GM18511 (cell line): ENCODE measurements around the gene MBNL1.
"Not testable (repeated sequence)": the region's sequence is repeated elsewhere in the genome, so short reads cannot be mapped to it uniquely, and the experiment has no call there.

Experiments
- ATAC-seq: cut with Tn5 transposase; IDR thresholded peaks from one replicate; pipeline ENCODE4 v1.9.1; 2021; ENCODE audit warnings: mild to moderate bottlenecking, moderate library complexity; ENCODE audit not compliant: unreplicated experiment

MBNL1 gene

GRCh38 chr3:152394246-152394645 lies 125.5 kb downstream of the MBNL1 start:
- ATAC-seq: no peak

- ATAC-seq: no peak
Measured at GRCh38 chr3:152395764-152396163, 127.0 kb downstream of the MBNL1 start.

- no peak for ATAC-seq
Measured at GRCh38 chr3:152396867-152397266, 128.1 kb downstream of the MBNL1 start.

DNA sequence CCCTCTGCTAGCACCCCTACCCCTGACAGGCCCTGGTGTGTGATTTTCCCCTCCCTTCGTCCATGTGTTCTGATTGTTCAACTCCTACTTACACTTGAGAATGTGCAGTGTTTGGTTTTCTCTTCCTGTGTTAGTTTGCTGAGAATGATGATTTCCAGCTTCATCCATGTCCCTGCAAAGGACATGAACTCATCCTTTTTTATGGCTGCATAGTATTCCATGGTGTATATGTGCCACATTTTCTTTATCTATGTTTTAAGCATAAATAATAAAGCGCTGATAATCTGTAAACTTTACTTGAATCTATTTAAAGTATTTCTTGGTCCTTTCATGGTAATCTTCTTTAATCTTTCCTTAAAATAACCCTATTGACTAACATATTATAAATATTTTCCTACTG lies 128.6 kb downstream of the MBNL1 start:
- not testable (repeated sequence) for ATAC-seq

DNA sequence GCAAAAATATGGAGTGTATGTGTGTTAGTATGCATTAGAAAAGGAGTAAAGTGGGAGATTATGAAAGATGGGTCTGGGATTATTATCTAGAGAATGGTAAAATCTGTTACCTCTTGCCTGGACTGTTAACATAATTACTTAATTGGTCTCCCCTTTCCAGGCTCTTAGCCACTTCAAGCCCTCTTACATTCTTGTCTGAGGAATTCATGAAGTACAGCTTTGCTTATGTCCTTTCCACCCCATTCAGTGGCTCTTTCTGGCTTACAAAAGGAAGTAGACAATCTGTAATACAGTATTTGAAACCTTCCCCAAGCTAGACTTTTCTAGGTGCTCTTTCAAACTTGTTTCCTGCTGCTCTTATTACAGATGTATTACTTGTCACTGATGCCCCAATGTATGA lies 129.8 kb downstream of the MBNL1 start:
- no peak for ATAC-seq

GRCh38 chr3:152399374-152399773 lies 130.6 kb downstream of the MBNL1 start:
- ATAC-seq: no peak

DNA sequence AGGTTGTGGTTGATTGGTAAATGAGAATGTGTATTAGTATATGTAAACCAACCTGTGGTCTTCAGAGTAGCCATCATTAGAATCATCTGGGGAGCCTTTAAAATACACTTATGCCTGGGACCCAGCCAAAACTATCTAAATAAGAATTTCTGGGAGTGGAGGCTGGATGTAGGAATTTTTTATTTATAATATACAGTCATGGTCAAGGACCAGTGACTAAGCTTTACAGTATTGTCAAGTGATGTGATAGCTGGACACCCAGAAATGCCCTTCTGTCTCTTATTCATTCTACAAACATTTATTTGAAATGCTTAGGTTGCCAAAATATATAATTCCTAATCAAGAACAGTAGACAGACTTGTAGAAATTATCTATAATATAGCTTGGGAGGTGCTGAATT lies 132.2 kb downstream of the MBNL1 start:
- no peak for ATAC-seq

- peak; percentile 46 for ATAC-seq
Measured at GRCh38 chr3:152402695-152403451, 134.1 kb downstream of the MBNL1 start.

- ATAC-seq: no peak
Measured at GRCh38 chr3:152403632-152404066, 134.9 kb downstream of the MBNL1 start.

DNA sequence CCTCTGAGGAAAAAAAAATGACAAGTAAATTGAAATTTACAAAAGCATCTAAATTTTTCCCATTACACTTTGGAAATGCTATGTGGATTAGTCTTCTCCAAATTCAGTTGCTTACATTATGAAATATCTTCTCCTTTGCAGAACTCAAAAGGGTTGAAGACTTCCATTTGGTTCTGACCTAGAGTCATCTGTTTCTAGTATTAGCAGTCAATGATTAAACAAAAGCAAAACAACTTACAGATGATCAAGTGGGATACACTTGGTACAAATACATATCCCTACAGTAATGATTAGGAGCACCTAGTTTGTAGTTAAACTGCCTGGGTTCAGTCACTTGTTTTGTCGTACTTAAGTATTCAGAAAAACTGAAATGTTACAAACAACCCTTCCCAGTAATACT lies 136.2 kb downstream of the MBNL1 start:
- no peak for ATAC-seq

DNA sequence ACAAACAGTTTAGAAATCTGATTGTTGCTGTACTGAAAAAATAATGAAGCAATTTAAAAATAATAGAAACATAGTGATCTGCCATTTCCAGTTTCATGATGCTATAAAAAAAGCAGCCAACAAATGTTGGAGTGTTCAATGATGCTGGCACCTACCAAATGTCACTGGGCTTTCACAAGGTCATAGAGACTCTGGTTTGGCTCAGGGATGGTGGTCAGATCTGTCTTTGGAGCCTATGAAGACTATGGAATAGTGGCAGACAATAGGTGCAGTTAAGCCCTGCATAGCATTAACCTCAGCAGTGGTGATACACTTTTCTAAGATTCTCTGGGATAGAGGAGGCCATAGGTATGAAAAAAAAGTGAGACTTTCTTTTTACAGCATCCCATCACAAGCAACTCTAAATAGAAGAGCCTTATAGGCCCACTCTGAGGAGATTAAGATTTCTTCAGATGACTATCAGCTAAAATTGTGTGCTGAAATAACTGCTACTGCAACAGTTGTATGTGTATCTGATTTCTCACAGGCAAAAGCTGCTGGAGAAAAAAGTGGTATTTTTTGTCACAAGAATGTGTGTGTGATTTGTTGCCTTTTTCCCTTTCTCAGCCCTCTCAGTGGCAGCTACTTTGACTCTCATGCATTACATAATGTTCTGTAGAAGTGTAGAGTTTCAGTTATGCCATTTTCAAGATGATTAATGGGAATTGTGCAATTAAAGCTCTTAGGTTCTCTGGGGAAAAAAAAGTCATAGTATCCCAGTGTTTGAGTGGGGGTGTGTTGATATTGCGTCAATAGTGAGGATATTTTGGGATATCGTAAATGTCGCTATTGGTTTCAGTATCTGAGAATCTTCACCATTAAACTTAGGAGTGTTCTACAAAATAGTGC lies 137.4 kb downstream of the MBNL1 start:
- no peak for ATAC-seq

DNA sequence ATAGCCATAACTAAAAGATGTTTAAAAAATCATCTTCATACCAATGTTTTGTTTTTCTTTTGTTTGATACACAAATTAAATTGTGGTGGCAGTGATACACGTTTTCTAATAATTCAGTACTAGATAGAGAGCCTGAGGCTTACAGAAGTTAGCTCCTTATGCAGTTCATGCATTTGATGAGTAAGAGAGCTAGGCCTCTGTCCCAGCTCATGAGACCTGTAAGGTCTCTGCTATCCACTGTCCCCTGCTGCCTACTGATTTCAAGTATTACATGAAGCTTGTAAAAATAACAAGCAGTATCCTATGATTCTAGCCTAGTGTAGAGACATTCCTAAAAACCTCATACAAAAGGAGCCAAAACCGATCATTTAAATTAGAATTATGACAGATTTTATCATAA lies 144.5 kb downstream of the MBNL1 start:
- no peak for ATAC-seq

GRCh38 chr3:152416808-152417580 lies 148.3 kb downstream of the MBNL1 start:
- no peak for ATAC-seq

- no peak for ATAC-seq
Measured at GRCh38 chr3:152419748-152420147, 151.0 kb downstream of the MBNL1 start.

GRCh38 chr3:152421162-152421561 lies 152.4 kb downstream of the MBNL1 start:
- ATAC-seq: no peak

DNA sequence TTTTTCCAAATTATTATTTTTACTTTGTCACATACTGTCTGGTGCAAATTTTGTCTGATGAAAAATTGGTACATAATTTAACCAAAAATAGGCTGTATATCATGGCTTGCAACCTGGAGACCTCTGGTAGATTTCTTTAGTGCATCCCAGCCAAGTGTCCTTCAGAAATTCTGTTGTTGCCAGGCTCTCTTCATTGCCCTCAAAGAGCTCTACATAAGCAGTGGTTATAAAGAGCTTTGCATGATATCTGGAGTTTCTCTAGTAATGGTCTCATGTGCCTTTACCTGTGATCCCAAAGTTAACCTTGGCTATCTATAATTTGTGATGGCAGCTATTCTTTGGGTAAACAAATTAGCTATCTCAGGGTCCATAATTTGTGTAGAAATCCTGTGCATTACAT lies 157.7 kb downstream of the MBNL1 start:
- ATAC-seq: no peak

DNA sequence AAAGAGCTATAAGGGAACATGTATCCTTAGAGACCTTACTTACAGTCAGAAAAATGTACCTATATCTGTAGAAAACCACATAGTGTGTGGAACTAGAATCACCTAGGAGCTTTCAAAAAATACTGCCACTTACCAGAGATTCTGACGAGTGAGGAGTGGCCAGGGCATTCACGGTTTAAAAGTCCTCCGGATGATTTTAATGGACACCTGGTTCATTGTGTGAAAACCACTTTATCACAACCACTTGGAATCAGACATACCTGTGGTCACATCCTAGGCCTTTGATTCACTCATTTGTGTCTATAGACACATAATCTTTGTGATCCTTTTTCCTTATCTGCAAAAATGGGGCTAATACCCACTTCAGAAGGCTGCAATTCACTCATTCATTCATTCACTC lies 159.8 kb downstream of the MBNL1 start:
- ATAC-seq: no peak

- ATAC-seq: no peak
Measured at GRCh38 chr3:152430223-152431002, 161.7 kb downstream of the MBNL1 start.

GRCh38 chr3:152434142-152434541 lies 165.4 kb downstream of the MBNL1 start:
- ATAC-seq: no peak

GRCh38 chr3:152435210-152435609 lies 166.5 kb downstream of the MBNL1 start:
- not testable (repeated sequence) for ATAC-seq
